AG09309 (cell line): ENCODE results near the gene MPLKIP.
"Not testable (repeated sequence)": the region's sequence is repeated elsewhere in the genome, so short reads cannot be mapped to it uniquely, and the experiment has no call there.

Experiments used
- DNase-seq: peaks from one replicate; pipeline ENCODE4 v3.0.0-alpha.2; 2010; ENCODE audit warnings: low read depth
- H3K4me3 ChIP-seq: 2 replicates; pipeline ENCODE4 v1.5.1; 2011; ENCODE audit warnings: mild to moderate bottlenecking, low read depth, low read length, moderate library complexity; ENCODE audit not compliant: control insufficient read depth
- TF ChIP-seq, protein P1 (sequence below): IDR thresholded peaks from 2 replicates; pipeline ENCODE4 v1.5.1; 2011; ENCODE audit warnings: mild to moderate bottlenecking, low read depth, low read length, inconsistent platforms; ENCODE audit not compliant: insufficient read depth, control insufficient read depth; ENCODE audit errors: missing control alignments

Gene MPLKIP

DNA sequence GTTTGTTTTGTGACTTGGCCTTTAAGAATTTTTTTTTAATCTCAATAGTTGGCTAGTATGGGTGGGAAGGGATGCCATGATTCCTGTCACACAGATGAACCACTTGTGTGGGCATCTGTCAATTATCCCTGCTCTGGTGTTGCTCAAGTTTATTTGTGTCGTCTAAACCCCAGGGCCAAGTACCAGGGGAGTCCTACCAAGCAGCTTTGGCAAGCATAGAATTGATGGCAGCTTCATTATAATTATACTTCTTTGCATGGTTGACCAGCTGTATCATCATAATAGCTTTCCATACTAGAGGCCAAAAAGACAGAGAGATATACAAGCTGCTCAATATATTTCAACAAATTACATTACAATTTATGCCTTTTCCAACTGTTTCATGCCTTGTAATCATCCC is 30.8 kb upstream of the MPLKIP start:
- no peak overlapping the region for H3K4me3 ChIP-seq
- TF ChIP-seq, protein P1, sequence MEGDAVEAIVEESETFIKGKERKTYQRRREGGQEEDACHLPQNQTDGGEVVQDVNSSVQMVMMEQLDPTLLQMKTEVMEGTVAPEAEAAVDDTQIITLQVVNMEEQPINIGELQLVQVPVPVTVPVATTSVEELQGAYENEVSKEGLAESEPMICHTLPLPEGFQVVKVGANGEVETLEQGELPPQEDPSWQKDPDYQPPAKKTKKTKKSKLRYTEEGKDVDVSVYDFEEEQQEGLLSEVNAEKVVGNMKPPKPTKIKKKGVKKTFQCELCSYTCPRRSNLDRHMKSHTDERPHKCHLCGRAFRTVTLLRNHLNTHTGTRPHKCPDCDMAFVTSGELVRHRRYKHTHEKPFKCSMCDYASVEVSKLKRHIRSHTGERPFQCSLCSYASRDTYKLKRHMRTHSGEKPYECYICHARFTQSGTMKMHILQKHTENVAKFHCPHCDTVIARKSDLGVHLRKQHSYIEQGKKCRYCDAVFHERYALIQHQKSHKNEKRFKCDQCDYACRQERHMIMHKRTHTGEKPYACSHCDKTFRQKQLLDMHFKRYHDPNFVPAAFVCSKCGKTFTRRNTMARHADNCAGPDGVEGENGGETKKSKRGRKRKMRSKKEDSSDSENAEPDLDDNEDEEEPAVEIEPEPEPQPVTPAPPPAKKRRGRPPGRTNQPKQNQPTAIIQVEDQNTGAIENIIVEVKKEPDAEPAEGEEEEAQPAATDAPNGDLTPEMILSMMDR: no peak
- no peak for DNase-seq

DNA sequence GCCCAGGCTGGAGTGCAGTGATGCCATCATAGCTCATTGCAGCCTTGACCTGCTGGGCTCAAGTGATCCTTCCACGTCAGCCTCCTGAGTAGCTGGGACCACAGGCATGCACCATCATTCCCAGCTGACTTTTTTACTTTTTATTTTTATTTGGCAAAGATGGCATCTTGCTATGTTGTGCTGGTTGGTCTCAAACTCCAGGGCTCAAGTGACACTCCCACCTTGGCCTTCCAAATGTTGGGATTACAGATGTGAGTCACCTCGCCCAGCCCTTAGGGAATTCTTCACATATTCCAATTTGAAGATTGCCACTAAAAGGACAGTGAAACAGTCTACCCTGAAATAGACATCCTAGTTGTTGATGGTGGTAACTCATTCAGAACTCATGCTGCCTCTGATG is 28.1 kb upstream of the MPLKIP start:
- TF ChIP-seq, protein P1: no peak
- DNase-seq: no peak
- no peak overlapping the region for H3K4me3 ChIP-seq

DNA sequence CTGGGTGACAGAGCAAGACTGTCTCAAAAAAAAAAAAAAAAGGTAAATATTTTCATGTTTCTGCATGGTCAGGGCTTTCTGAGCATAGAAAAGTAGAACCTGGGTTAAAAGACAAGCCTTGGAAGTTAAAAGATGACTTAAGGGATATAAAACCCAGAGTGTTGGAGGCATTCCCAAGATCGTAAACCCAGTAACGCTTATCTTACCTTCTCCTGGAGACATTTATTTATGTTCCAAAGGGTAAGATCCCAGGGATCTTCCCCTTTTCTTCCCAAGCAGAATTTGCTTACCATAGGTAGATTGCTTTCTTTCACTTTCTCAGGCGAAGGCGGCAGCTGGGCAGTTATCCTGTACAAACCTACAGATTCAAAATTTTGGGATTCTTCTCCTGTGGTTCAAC is 22.6 kb upstream of the MPLKIP start:
- TF ChIP-seq, protein P1: no peak
- no peak for DNase-seq
- H3K4me3 ChIP-seq: no peak overlapping the region

DNA sequence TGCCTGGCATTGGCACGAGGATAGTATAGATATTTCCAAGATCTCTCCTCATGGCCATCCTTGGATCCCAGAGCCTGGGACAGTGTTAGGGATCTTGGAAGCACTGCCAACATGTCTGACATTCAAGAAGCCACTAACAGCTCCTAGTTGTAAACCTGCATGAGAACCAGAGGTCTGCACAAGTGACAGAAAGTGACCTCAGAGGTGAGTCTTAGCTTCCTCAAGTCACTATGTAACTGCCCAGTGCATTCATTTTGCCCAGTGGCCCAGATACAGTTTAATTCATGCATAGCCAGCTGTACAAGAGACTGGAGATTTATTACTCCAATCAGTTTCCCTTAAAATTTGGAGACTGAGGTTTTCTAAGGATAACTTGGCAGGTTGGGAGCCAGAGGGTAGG is 17.1 kb upstream of the MPLKIP start:
- no peak overlapping the region for H3K4me3 ChIP-seq
- DNase-seq: no peak
- TF ChIP-seq, protein P1: no peak

DNA sequence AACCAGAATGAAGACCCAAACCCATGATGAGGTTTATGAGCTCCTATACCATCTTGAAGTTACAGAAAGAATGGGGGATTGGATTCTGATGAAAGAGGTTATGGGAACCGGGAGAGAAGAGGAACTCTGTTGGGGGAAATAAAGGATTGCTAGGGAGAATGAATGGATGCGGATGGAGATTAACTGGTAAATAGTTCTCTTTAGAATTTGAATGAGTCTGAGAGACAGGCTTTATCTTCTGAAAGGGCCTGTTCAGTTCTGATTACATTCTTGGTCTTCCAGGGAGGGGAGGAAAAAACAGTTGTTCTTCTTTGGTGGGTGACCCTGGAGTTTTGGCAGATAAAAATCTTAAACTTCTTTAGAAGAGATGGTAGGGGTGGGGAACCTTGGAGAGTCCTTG is 14.2 kb upstream of the MPLKIP start:
- TF ChIP-seq, protein P1: no peak
- no peak overlapping the region for H3K4me3 ChIP-seq
- DNase-seq: no peak

DNA sequence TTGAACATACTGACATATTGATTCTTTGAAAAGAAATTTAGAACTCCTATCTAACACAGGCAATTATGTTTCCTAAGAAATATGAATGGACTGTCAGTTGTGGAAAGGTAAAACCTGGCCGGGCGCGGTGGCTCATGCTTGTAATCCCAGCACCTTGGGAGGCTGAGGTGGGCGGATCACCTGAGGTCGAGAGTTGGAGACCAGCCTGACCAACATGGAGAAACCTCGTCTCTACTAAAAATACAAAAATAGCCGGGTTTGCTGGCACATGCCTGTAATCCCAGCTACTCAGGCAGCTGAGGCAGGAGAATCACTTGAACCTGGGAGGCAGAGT is 13.8 kb upstream of the MPLKIP start:
- DNase-seq, H3K4me3 ChIP-seq: not testable (repeated sequence)

DNA sequence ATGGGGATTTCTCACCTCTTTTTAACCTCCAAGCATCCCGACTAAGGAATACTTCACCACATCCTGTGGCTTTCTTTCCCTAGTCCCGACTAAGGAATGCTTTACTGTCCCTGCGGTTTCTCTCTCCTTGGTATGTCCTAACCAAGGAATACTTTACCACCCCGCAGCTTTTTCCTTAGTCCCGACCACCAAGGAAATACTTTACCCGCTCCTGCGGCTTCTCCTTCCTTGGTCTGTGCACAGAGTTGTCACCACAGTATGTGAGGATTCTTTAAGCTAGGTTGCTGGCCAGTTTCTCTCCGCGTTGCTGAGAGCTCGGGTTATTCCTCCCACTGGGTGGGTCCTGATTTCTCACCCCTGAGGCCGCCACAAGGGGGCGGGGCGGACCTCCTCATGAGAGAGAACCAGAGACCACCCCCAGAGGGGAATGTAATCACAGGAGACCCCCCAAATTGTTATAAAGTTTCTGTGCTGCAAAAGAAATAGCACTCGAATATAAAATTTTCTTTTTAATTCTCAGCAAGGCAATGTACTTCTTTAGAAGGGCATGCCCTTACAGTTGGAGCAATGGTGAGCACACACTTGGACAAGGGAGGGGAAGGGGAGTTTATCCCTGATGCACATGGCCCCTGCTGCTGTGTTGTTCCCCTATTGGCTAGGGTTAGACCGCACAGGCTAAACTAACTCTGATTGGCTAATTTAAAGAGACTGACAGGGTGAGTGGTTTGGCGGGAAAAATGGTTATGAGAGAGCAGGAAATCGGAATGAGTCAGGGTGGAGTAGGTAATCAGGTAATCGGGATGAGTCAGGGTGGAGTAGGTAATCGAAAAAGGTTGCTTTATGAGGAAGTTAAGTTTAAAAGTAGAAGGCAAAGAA is 13.2 kb upstream of the MPLKIP start:
- no peak overlapping the region for H3K4me3 ChIP-seq
- DNase-seq: peak; percentile 38
- TF ChIP-seq, protein P1: no peak

DNA sequence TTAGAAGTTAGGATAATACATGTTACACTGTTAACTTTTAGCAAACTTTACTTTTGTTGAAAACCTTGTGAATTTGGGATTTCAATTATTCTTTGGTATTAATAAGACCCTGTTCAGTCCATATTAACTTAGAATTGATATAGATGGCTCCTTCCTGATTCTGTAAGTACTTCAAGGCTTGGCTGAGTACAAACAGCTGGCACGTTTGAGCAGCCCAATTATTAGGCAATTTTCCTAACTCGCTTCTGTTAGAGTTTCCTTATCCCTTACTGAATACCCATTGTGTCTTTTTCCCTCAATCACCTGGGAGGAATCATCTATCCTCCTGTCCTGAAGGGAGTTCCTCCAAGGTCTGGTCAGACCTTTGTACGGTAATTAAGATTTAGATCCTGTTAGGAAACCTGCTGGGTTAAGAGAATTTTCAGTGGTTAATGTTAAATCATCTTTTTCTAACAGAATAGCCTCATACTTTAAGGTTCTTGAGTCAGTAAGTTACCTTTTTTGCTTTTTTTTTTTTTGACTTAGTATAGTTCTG is 11.2 kb upstream of the MPLKIP start:
- DNase-seq, H3K4me3 ChIP-seq: not testable (repeated sequence)

DNA sequence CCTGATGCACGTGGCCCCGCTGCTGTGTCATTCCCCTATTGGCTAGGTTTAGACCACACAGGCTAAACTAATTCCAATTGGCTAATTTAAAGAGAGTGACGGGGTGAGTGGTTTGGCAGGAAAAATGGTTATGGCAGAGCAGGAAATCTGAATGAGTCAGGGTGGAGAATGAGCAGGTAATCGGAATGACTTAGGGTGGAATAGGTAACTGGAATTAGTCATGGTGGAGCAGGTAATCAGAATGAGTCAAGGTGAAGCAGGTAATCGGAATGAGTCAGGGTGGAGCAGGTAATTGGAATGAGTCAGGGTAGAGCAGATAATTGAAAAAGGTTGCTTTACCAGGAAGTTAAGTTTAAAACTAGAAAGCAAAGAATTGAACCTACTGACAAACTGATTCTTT is 7.5 kb upstream of the MPLKIP start:
- DNase-seq, H3K4me3 ChIP-seq: not testable (repeated sequence)

DNA sequence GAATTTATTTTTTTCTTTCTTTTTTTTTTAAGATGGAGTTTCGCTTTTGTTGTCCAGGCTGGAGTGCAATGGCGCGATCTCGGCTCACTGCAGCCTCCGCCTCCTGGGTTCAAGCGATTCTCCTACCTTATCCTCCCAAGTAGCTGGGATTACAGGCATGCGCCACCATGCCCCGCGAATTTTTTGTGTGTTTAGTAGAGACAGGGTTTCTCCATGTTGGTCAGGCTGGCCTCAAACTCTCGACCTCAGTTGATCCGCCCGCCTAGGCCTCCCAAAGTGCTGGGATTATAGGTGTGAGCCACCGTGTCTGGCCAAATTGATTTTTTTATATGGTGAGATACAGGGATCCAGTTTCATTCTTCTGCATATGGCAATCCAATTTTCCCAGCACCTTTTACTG is 5.5 kb upstream of the MPLKIP start:
- H3K4me3 ChIP-seq, DNase-seq: not testable (repeated sequence)
